ENCODE results near the gene PRSS8.
A peak's percentile ranks its signal among the peaks of the same experiment; 100 is the strongest.
"Not testable (repeated sequence)": the region's sequence is repeated elsewhere in the genome, so short reads cannot be mapped to it uniquely, and the experiment has no call there.

The PRSS8 gene

DNA sequence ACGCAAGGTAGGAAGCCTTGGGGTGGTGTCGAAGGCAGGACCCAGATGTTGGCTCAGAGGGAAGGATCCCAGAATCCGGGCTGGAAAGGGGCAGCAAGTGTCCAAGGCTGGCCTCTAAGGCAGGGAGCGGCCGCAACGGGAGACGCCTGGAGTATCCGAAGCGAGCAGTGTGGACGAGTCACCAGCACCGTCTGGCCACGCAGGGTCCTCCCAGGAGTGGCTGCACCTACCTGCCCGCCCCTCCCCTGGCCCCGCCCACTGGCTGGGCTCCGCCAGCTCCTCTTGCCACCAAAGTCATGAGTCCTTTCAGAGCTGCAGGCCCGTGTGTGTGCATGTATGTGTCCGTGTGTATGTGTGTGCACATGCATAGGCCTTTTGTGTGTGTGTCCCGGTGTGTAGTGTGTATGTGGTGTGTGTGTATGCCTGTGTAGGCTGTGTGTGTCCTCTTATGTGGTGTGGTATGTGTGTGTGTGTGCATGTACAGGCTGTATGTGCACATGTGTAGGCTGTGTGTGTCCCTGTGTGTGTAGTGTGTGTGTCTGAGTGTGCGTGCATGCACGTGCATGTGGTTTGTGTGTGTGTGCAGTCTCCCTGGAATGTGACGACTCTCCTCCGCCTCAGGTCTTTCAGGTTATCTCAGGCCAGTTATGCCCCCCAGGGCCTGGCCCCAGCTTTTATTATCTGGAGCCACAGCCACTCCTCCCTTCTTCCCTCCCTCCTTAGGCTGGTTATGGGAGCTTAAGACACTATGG, at the start of gene PRSS8:
Gene PRSS8 (minus strand): TSS at position 193 of the 752 bp plus-strand sequence. CDS start 229 bp downstream, outside the sequence.
- no peak for DNase-seq

- no peak for DNase-seq
Measured at GRCh38 chr16:31184888-31185287, 49.4 kb upstream of the PRSS8 start.

DNA sequence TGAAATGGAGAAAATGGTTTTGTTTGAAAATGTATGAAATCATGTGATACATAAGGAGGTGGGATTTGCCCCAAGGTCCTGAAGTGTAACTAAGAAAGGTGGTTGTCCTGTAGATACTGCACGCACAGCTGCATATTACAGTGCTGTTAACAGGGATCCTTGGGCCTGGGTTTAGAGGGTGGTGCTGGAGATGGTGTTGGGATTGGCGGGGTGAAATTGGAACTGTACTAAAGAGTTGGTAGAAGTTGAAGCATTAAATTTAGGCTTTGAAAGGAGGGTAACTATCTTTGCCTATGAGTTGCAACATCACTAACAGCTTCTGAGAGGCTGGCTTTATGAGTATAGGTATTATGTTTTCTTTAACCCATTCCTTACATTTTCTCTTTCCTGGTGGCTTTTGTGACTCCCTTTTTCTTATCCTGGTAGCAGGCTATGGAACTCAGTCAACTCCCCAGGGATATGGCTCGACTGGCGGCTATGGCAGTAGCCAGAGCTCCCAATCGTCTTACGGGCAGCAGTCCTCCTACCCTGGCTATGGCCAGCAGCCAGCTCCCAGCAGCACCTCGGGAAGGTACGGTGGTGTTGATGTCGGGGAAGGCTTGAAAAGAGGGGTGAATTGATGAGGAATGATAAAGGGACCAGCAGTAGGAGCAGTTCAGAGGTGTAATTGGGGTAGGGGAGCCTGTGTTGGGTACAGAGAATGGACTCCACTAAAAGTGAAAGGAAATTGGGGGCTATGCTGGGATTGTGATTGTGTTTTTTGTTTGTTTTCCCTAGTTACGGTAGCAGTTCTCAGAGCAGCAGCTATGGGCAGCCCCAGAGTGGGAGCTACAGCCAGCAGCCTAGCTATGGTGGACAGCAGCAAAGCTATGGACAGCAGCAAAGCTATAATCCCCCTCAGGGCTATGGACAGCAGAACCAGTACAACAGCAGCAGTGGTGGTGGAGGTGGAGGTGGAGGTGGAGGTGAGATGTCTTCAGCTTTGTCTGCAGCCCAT, 48.2 kb upstream of the PRSS8 start:
- no peak for DNase-seq

GRCh38 chr16:31182391-31182790, 46.9 kb upstream of the PRSS8 start:
- DNase-seq: no peak

DNA sequence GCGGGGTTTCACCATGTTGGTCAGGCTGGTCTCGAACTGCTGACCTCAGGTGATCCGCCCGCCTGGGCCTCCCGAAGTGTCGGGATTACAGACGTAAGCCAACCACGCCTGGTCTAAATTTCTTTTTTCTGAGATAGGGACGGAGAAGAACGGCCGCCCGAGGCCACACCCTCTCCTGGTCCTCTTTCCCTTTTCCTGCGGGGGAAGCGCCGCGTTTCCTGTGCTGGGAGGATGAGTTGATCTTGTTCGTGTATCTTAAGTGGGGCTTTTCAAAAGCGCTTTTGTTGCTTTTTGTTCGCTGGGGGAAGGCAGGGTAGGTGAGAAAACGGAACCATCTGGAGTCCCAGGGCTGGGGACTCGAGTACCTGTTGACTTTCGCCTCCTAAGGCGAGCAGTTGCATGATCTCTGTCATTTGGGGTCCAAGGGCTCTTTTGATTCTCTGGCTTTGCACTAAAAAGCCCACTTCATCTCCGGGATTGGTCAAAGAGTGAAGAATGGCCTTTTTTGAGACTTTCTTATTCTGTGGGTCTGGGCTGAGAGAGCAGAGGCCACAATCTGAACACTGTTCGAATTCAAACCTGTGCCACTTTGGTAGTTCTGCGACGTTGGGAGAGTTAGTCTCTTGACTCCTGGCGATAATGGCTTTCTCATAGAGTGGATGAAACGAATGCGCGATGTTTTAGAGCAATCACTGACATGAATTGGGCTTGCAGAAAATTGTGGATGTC, 45.7 kb upstream of the PRSS8 start:
- no peak for DNase-seq

DNA sequence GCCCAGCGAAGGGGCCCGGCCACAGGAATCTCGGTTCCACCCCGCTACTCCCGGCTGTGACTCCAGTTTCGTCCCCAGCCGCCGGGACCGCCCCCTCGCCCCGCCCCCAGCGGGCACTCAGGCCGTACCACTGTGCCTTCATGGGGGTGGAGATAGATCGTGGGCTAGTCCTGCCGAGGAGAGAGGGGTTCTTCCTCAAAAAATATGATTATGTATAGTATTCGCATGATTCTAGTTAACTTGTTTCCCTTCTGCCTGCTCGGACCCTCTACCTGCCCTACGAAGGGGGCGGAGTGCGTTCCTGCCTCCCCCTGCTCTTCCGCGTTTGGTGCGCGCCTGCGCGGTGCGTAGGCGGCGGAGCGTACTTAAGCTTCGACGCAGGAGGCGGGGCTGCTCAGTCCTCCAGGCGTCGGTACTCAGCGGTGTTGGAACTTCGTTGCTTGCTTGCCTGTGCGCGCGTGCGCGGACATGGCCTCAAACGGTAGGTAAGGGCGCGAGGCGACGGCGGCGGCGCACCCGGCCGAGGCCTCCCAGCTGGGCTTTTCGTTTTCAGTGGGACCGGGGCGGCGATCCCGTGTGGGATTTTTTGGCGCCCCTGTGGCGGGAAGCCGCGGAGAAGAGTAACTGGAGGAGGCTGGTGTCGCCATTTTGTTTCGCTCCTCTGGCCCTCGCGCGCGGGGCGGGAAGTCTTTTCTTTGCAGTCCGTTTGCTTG, 44.4 kb upstream of the PRSS8 start, which contains the start of gene FUS:
Gene FUS (plus strand): TSS at position 393 of the 713 bp plus-strand sequence. CDS start 76 bp downstream, at position 469.
- DNase-seq: peak; percentile 84

- no peak for DNase-seq
Measured at GRCh38 chr16:31179219-31179746, 43.8 kb upstream of the PRSS8 start.

DNA sequence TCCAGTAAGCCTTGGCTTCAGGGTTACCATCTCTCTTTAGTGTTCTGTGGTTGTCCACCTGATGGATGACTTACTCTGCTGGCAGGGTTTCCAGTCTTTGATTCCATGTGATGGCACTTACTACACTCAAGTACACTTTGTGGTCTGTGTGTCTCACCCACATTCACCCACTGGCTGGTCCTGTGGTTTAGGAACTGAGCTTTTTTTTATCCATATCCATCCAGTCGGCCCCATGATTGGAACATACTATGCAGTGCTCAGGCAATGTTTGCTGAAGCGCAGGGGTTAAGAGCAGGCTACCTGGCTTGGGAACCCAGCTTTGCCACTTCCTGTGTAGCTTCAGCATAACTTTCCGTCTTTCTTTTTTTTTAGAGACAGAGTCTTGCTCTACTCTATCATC, 41.6 kb upstream of the PRSS8 start:
- DNase-seq: no peak

DNA sequence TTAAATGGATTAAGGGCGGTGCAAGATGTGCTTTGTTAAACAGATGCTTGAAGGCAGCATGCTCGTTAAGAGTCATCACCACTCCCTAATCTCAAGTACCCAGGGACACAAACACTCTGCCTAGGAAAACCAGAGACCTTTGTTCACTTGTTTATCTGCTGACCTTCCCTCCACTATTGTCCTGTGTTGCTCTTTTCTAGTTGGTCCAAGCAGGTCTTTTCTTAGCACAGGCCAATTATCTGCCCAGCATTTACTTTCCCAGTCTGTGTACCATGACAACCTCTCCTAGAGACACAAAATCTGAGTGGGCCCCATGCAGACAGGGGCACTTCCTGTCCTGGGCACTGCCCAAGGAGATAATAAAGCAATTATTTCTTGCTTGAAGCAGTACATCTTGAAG, 34.5 kb upstream of the PRSS8 start:
- DNase-seq: not testable (repeated sequence)

DNA sequence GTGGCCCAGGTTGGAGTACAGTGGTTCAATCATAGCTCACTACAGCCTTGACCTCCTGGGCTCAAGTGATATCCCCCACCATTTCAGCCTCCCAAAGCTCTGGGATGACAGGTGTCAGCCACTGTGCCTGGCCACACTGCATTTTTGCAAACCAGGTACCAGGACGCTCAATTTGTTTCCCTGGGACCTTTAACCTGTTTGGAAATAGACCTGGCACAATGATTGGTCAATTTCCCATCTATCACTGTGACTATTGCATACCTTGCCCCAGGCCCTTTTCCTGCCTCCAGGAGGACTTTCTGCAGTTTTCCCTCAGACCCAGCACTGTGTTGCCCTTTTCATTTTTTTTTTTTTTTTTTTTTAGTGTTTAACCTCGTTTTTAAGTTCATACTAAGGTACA, 33.3 kb upstream of the PRSS8 start:
- DNase-seq: no peak

- no peak for DNase-seq
Measured at GRCh38 chr16:31167315-31167714, 31.8 kb upstream of the PRSS8 start.

GRCh38 chr16:31157136-31157535, 21.6 kb upstream of the PRSS8 start:
- peak; percentile 14 for DNase-seq

DNA sequence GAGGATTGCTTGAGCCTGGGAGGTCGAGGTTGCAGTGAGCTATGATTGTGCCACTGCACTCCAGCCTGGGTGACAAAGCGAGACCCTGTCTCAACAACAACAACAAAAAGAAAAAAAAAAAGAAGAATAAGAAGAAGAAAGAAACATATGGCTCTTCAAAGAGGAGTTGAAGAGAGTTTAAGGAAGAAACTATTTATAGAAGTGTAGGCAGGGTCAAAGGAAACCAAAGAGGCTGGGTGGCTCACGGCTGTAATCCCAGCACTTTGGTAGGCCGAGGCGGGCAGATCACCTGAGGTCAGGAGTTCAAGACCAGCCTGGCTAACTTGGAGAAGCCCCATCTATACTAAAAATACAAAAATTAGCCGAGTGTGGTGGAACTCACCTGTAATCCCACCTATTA, 15.4 kb upstream of the PRSS8 start:
- DNase-seq: not testable (repeated sequence)

GRCh38 chr16:31149894-31150890, 14.7 kb upstream of the PRSS8 start, which contains the start of gene PRSS36:
Gene PRSS36 (minus strand): TSS chr16:31150066. CDS start chr16:31150035, 31 bp downstream.
- DNase-seq: no peak

DNA sequence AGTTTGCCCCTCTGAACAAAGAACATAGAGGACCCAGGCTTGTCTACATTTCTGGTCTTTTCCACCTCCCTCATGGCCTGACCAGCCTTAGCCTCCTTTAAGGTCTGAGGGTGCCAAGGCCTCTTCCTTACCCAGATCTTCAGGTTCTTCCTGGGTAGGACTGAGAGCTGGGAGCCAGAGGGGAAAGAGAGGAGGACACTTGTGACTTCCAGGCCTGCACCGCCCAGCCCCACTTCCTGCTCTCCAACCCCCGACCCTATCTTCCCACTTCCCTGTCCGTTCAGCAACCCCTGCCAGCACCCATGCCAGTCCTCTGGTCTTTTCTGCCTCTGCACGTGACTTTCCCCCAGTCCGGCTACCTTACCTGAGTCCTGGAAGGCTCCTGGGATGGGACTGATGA, 13.8 kb upstream of the PRSS8 start:
- no peak for DNase-seq

- no peak for DNase-seq
Measured at GRCh38 chr16:31148896-31149295, 13.4 kb upstream of the PRSS8 start.

GRCh38 chr16:31148281-31148728, 12.8 kb upstream of the PRSS8 start:
- DNase-seq: no peak

DNA sequence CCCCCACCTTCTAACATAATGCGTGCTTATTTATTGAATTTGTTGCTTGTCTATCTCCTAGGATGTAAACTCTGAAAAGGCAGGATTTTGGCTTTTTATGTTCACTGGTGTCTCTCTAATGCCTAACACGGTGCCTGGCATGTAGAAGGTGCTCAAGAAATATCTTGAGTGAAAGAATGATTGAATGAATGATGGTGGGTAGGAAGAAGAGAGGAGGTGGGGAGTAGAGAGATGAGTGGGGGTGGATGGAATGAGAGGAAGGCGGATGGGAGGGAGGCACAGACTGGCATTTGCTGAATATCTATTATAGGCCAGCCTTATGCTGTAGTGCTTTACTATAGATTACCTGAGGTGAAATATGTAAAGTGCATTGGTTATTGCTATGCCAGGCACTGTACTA, 12.0 kb upstream of the PRSS8 start:
- DNase-seq: no peak

- DNase-seq: no peak
Measured at GRCh38 chr16:31145398-31145990, 10.0 kb upstream of the PRSS8 start.

GRCh38 chr16:31144418-31144817, 8.9 kb upstream of the PRSS8 start:
- not testable (repeated sequence) for DNase-seq
